ENCODE results near the gene TMEM225B.

DNA sequence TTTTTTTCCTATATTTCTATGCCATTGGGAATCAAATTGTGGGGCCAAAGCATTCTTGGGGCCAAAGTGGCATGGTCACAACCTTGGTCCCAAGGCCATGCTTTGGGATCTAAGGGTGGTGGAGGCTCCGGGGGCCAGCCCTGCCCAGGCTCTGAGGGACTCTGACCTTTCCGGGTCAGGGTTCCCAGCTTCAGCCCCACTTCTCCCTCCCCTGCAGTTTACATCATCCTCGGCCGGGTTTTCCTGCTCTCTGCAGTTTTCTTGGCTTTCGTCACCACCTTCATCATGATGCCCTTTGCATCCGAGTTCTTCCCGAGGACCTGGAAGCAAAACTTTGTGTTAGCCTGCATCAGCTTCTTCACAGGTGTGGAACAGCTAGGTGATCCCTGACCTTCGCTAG is 8.5 kb downstream of the TMEM225B start:
- TF ChIP-seq EZH2phosphoT487 (IDR thresholded peaks at IDR 0.05; ENCODE audit: borderline replicate concordance, low read length): no peak
- TF ChIP-seq, protein P1, sequence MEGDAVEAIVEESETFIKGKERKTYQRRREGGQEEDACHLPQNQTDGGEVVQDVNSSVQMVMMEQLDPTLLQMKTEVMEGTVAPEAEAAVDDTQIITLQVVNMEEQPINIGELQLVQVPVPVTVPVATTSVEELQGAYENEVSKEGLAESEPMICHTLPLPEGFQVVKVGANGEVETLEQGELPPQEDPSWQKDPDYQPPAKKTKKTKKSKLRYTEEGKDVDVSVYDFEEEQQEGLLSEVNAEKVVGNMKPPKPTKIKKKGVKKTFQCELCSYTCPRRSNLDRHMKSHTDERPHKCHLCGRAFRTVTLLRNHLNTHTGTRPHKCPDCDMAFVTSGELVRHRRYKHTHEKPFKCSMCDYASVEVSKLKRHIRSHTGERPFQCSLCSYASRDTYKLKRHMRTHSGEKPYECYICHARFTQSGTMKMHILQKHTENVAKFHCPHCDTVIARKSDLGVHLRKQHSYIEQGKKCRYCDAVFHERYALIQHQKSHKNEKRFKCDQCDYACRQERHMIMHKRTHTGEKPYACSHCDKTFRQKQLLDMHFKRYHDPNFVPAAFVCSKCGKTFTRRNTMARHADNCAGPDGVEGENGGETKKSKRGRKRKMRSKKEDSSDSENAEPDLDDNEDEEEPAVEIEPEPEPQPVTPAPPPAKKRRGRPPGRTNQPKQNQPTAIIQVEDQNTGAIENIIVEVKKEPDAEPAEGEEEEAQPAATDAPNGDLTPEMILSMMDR (IDR thresholded peaks at IDR 0.05; ENCODE audit: low read depth, low read length, poor library complexity, severe bottlenecking): no peak

All from DOHH2 (cell line).